ENCODE data around the gene EXOC3L1.

The EXOC3L1 gene

GRCh38 chr16:67216612-67217490 is 26.9 kb upstream of the EXOC3L1 start:
- DNase-seq = no peak

GRCh38 chr16:67215706-67216105 is 25.8 kb upstream of the EXOC3L1 start:
- DNase-seq = no peak

- DNase-seq = no peak
Measured at GRCh38 chr16:67213197-67214019, 23.5 kb upstream of the EXOC3L1 start.

- DNase-seq = no peak
Measured at GRCh38 chr16:67212766-67213165, 22.8 kb upstream of the EXOC3L1 start.

- no peak for DNase-seq
Measured at GRCh38 chr16:67211674-67212073, 21.7 kb upstream of the EXOC3L1 start.

- no peak for DNase-seq
Measured at GRCh38 chr16:67210069-67210937, 20.4 kb upstream of the EXOC3L1 start.

GRCh38 chr16:67209565-67209964 is 19.6 kb upstream of the EXOC3L1 start:
- no peak for DNase-seq

GRCh38 chr16:67208154-67208896 is 18.4 kb upstream of the EXOC3L1 start:
- no peak for DNase-seq

- no peak for DNase-seq
Measured at GRCh38 chr16:67207249-67208091, 17.5 kb upstream of the EXOC3L1 start.

- no peak for DNase-seq
Measured at GRCh38 chr16:67206838-67207248, 16.9 kb upstream of the EXOC3L1 start.

- DNase-seq = no peak
Measured at GRCh38 chr16:67206129-67206837, 16.3 kb upstream of the EXOC3L1 start.

GRCh38 chr16:67204076-67204475 is 14.1 kb upstream of the EXOC3L1 start:
- DNase-seq = no peak

- no peak for DNase-seq
Measured at GRCh38 chr16:67202956-67203493, 13.1 kb upstream of the EXOC3L1 start.

GRCh38 chr16:67202426-67202825 is 12.5 kb upstream of the EXOC3L1 start:
- no peak for DNase-seq

- no peak for DNase-seq
Measured at GRCh38 chr16:67201411-67202345, 11.7 kb upstream of the EXOC3L1 start.

GRCh38 chr16:67200491-67200890 is 10.6 kb upstream of the EXOC3L1 start:
- no peak for DNase-seq

GRCh38 chr16:67199808-67200198 is 9.9 kb upstream of the EXOC3L1 start:
- no peak for DNase-seq

GRCh38 chr16:67199011-67199807 is 9.3 kb upstream of the EXOC3L1 start, which contains the start of gene ELMO3:
Gene ELMO3, plus strand, starts transcription at chr16:67199131. Its CDS starts 196 bp downstream, at chr16:67199327.
- no peak for DNase-seq

Measured in KG1 (cell line).